Right lung (tissue), 5 donors: ENCODE results near the gene MATK. TPM values are rescaled to one million over a fixed set of nuclear protein-coding genes. Genes with fewer than 3 reads are reported as not detected.

Experiments used
- DNase-seq, 2 donors: peaks; one replicate each; pipeline ENCODE4 v3.0.0-alpha.2; 2013
- polyA plus RNA-seq, 5 donors: library from polyadenylated mRNA; unstranded; fragments of 120-200 nt; gene quantifications; one replicate each; pipeline versions ENCODE4 v1.2.1 to v1.2.3, GENCODE V29; 2013; ENCODE audit warnings: inconsistent platforms in 1 of 5, low replicate concordance in 1 of 5; ENCODE audit not compliant: insufficient read length in 5 of 5, insufficient read depth in 1 of 5

Gene MATK
- polyA plus RNA-seq, 5 donors: 0.84 to 2.7 (median 1.1) TPM

DNA sequence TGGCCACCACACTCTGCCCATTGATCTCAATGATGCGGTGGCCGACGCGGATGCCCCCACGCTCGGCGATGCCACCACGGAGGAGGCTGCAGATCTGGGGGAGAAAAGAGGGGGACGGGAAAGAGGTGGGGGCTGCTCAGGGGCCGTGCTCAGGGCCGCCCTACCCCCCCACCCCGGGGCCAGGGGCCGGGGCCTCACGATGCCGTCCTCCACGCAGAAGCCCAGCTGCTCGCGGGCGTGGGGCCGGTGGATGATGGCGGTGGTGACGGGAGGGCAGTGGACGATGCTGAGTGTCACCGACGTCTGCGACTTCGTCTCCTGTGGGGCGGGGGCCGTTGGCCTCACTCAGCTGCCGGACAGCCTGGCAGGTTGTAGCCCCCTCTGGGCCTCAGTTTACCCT, 34.9 kb downstream of the MATK start:
- no peak for DNase-seq

GRCh38 chr19:3750211-3750610, 36.0 kb downstream of the MATK start:
- DNase-seq: no peak

GRCh38 chr19:3748965-3749364, 37.2 kb downstream of the MATK start:
- DNase-seq: no peak

DNA sequence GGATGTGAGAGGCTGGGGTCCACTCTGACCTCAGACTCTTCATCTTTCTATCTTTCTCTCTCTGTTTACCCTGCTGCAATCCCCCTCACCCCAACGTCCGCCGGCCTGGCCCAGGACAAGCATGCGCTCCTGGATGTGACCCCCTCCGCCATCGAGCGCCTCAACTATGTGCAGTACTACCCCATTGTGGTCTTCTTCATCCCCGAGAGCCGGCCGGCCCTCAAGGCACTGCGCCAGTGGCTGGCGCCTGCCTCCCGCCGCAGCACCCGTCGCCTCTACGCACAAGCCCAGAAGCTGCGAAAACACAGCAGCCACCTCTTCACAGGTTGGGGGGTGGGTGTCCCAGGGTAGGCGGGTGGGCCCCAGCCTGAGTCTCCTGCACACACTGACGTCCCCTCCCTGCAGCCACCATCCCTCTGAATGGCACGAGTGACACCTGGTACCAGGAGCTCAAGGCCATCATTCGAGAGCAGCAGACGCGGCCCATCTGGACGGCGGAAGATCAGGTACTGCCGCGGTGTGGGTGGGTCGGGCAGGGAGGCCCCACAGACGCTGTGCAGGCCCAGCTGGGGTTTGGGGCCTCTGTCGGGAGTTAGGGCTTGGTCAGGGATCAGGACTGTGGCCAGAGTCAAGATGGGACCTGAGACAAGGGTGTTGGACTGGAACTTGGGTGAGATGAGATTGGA, 39.7 kb downstream of the MATK start:
- no peak for DNase-seq

- no peak for DNase-seq
Observed at GRCh38 chr19:3745363-3746045, 40.7 kb downstream of the MATK start.

DNA sequence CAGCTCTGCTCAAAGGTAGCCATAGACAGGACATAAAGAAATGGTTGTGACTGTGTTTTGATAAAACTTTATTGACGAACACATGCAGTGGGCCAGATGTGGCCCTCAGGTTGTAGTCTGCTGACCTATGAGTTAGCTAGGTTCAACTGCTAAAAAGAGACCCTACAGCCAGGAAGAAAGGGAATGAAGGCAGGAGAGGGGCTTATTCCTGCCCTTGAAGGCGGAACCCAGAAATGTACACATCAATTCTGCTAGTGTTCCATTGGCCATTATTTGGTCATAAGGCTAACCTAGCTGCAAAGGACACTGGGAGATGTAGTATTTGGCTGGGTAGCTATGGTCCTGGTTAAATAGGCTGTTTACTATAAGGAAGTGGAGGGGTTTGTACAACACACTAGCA, 42.7 kb downstream of the MATK start:
- no peak for DNase-seq

GRCh38 chr19:3740431-3740830, 45.8 kb downstream of the MATK start:
- no peak for DNase-seq

- no peak for DNase-seq
Observed at GRCh38 chr19:3738477-3739220, 47.5 kb downstream of the MATK start.

DNA sequence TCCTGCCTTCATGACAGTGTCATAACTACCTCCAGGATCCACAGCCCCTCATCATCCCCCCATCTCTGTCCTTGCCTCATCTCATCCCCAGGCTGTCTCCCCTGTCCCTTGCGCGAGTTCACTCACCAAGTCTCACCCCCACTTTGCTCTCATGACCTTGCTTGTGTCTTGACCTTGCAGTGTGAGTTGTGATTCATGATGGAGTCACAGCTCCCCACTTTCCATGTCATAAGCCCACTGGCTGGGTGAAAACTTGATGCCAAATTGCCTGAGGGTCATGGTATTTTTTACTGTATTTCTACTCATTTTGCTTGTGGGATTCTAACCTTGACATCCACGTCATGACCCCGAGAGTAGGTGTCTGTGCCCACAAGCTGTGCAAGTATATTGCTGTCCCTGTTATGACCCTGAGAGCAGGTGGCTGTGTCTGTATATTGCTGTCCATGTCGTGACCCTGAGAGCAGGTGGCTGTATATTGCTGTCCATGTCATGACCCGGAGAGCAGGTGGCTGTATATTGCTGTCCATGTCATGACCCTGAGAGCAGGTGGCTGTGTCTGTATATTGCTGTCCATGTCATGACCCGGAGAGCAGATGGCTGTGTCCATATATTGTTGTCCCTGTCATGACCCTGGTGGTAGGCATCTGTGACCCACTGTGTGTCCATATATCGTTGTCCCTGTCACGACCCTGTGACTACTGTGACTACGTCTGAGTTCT, 48.5 kb downstream of the MATK start:
- DNase-seq: no peak

DNA sequence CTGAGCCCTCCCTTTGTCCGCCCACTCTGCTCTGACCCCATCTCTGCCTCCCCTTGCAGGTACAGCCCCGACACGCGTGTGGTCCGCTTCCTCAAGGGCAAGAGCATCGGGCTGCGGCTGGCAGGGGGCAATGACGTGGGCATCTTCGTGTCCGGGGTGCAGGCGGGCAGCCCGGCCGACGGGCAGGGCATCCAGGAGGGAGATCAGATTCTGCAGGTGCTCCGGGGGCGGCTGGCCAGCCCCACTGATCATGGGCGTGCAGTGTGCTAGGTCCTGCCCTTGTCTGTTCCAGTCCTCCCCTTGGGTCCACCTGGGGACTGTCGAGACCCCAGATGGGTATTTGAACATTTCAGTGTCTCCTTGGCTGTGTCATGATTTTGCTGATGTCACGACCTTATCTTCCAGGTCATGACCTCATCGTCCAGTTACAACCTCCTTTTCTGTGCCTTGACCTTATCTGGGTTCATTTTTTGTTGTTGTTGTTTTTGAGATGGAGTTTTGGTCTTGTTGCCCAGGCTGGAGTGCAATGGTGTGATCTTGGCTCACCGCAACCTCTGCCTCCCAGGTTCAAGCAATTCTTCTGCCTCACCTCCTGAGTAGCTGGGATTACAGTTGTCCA, 50.0 kb downstream of the MATK start:
- DNase-seq: no peak

DNA sequence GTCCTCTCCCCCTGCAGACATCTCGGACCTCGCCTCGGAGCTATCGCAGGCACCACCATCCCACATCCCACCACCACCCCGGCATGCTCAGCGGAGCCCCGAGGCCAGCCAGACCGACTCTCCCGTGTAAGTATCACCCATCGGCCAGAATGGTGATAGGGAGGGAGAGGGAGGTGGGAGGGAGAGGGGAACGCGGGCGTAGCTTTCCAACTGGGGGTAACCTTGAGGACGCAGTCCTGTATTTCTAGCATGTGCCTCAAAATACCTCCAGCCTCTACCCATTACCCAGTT, 51.9 kb downstream of the MATK start:
- DNase-seq: no peak

GRCh38 chr19:3733549-3734309, 52.5 kb downstream of the MATK start:
- no peak for DNase-seq

DNA sequence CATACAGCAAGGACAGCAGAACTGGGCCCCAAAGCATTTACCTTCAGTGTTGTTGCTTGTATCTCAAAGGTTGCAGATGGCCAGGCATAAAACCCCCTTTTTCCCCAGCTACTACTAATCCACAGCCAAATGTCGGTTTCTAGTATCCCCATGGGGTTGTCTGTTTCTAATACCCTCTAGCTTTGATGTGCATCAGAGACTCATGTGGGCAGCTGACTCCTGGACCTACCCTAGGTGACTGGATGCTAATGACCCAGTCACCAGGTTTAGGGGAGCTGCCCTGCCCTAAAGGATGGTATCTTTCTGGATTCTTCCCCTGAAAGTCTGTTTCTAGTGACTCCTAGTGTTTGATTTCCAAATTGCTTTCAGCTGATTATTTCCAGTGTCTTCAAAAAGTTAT, 54.1 kb downstream of the MATK start:
- no peak for DNase-seq

GRCh38 chr19:3730457-3730958, 55.7 kb downstream of the MATK start:
- no peak for DNase-seq

Other genes with a start within 250 kb of the MATK start
- 1 to 10 TPM; 2.3 to 7.5 (median 4.6) TPM for gene TEKTIP1, start 247.2 kb downstream of the MATK start, polyA plus RNA-seq
- 10 to 100 TPM; 28.1 to 48.9 (median 36.4) TPM for gene MFSD12, start 228.8 kb downstream of the MATK start, polyA plus RNA-seq
- gene HMG20B, start 213.4 kb downstream of the MATK start, polyA plus RNA-seq: 100 to 1,000 TPM in 1 of 5 donors, 10 to 100 TPM in 4; 72.5 to 129 (median 85.3) TPM
- 1 to 10 TPM; 3.9 to 6.3 (median 4.2) TPM for gene GIPC3, start 200.9 kb downstream of the MATK start, polyA plus RNA-seq
- 1 to 10 TPM; 1.6 to 3.8 (median 2.7) TPM for gene TBXA2R, start 179.5 kb downstream of the MATK start, polyA plus RNA-seq
- 10 to 100 TPM; 18.4 to 34.7 (median 26.0) TPM for gene CACTIN, start 159.6 kb downstream of the MATK start, polyA plus RNA-seq
- 10 to 100 TPM; 16.6 to 32.1 (median 23.6) TPM for gene PIP5K1C, start 85.9 kb downstream of the MATK start, polyA plus RNA-seq
- gene TJP3, start 78.0 kb downstream of the MATK start, polyA plus RNA-seq: 10 to 100 TPM in 4 of 5 donors, 1 to 10 TPM in 1; 9.4 to 20.0 (median 16.0) TPM
- 10 to 100 TPM; 11.0 to 23.3 (median 18.1) TPM for gene APBA3, start 24.7 kb downstream of the MATK start, polyA plus RNA-seq
- gene MRPL54, start 23.7 kb downstream of the MATK start, polyA plus RNA-seq: 10 to 100 TPM; 22.2 to 46.5 (median 24.4) TPM
- gene RAX2, start 14.2 kb downstream of the MATK start, polyA plus RNA-seq: not detected
- under 1 TPM; 0.22 to 0.43 (median 0.26) TPM for gene ZFR2, start 82.7 kb upstream of the MATK start, polyA plus RNA-seq
- gene ATCAY, start 94.3 kb upstream of the MATK start, polyA plus RNA-seq: under 1 TPM; 0.13 to 0.30 (median 0.23) TPM
- gene NMRK2, start 146.7 kb upstream of the MATK start, polyA plus RNA-seq: 10 to 100 TPM in 1 of 5 donors, not detected in 4; 13.3 TPM
- gene DAPK3, start 184.7 kb upstream of the MATK start, polyA plus RNA-seq: 10 to 100 TPM; 28.5 to 59.8 (median 43.7) TPM
- gene EEF2, start 199.1 kb upstream of the MATK start, polyA plus RNA-seq: 1,000 to 10,000 TPM; 1,175 to 1,904 (median 1,537) TPM
- gene PIAS4, start 221.4 kb upstream of the MATK start, polyA plus RNA-seq: 10 to 100 TPM; 21.2 to 36.0 (median 28.3) TPM